GM03348 (cell line): ENCODE measurements around the gene CLDN19.
"Not testable (repeated sequence)": the region's sequence is repeated elsewhere in the genome, so short reads cannot be mapped to it uniquely, and the experiment has no call there.

ENCODE experiments used
- DNase-seq: peaks from one replicate; pipeline ENCODE4 v3.0.0; 2012; ENCODE audit warnings: low spot score

The CLDN19 gene

GRCh38 chr1:42737986-42738677 lies 1.9 kb downstream of the CLDN19 start:
- no peak for DNase-seq

- no peak for DNase-seq
Observed at GRCh38 chr1:42737257-42737656, 2.8 kb downstream of the CLDN19 start.

GRCh38 chr1:42736571-42737200 lies 3.4 kb downstream of the CLDN19 start:
- no peak for DNase-seq

DNA sequence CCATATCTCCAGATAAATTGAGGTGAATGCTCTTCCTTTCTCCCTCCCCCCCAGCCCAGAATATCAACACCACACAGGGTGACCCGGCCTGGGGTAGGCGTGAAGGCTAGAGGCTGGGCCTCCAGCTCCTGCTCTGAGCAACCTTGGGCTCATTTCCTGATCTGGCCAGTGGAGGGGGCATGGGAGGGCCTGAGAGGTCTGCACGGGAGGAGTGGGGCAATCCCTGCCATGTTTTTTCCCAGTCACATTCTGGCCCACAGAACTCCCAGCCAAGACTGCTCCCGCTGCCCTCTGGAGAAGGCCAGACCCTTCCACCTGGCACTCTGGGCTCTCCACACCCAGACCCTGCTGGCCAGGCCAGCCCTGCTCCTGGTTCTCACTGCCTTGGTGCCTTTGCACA lies 3.9 kb downstream of the CLDN19 start:
- peak; percentile 62 for DNase-seq

DNA sequence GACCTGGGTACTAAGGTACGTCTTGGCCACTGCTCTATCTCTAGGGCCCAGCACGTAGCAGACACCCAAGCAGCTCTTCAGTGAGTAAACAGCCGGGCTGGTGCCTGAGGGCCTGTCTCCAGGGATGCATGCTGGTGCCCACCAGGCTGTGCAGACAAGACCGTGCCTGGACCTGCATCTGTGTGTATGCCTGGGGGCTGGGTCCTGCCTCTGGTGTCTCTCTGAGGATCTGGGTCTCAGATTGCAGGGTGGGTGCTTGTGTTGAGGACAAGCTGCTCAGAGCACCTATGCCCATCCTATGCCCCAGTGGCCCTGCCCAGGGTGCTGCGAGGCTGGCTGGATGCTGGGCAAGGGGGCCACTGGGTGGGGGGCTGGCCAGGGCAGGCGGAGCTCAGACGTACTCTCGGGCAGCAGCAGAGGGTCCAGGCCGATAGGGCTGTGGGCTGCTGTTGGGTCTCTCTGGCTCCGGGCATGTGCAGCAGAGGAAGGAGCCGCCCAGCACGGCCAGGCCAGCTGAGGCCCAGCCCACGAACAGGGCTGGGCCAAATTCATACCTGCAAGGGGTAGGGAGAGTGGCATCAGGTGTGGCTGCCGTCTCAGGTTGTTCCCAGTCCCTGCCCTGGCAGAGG lies 4.4 kb downstream of the CLDN19 start:
- no peak for DNase-seq

GRCh38 chr1:42735056-42735455 lies 5.0 kb downstream of the CLDN19 start:
- DNase-seq: no peak

GRCh38 chr1:42734201-42735035 lies 5.6 kb downstream of the CLDN19 start:
- DNase-seq: no peak

GRCh38 chr1:42733415-42734200 lies 6.4 kb downstream of the CLDN19 start:
- no peak for DNase-seq

- no peak for DNase-seq
Observed at GRCh38 chr1:42732126-42732680, 7.8 kb downstream of the CLDN19 start.

DNA sequence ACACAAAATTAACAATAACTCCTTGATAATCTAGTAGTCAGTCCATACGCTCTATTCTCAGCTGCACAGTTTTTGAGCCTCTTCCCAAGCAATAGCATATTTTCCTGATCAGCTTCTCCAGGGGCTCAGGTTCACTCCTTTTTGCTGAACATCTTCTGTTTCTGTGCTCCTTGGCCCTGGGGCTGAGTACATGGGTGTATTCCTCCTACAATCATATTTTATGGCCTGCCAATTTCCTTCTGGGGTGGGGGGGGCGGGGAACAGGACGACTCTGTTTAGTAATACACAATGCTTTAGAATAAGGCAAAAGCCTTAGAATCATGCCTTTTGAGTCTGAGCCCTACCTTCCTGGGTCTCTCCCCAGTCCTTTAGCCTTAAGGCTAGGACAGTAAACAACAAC lies 8.5 kb downstream of the CLDN19 start:
- no peak for DNase-seq

DNA sequence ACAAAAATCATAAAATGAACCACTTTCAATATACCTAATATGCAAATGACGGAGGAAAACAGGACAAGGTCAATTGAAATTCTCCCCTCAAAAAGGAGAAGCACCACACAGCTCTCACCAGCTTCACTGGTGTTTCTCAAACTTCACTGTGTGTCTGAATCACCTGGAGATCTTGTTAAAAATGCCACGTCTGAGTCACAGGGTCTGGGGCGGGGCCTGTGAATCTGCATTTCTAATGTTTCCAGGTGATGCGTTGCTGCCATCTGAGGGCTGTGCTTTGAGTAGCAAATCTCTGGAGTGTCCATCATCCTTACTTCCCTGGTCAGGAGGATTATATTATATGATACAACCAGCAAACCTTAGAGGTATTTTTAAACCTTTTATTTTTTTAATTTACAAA lies 9.0 kb downstream of the CLDN19 start:
- DNase-seq: peak; percentile 3

DNA sequence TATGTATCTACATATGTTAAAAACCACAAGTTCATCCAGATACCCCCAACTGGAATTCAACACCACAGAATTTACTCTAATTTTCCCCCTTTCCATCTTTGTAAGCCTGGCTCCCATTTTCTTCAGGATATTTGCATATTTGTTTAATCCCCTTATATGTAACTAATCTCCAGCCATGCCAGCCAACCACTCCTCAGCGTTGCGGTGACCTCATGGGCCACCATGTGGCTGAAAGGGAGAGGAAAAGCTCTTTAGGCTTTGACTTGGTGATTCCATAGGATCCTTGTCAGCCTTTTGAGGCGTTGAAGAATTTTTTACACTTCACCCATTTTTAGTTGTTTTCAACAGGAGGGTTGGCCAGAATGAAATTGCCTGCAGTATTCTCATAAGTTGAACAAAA lies 10.0 kb downstream of the CLDN19 start:
- DNase-seq: no peak

DNA sequence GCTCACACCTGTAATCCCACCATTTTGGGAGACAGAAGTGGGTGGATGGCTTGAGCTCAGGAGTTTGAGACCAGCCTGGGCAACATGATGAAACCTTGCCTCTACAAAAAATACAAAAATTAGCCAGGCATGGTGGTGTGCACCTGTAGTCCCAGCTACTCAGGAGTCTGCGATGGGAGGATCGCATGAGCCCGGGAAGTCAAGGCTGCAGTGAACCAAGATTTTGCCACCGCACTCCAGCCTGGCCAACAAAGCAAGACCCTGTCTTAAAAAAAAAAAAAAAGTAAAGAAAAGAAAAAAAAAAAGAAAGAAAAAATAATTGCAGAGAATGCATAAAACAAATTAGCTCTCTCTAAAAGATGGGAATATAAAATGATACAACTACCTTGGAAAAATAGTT lies 14.2 kb downstream of the CLDN19 start:
- not testable (repeated sequence) for DNase-seq

GRCh38 chr1:42723511-42723910 lies 16.5 kb downstream of the CLDN19 start:
- no peak for DNase-seq

DNA sequence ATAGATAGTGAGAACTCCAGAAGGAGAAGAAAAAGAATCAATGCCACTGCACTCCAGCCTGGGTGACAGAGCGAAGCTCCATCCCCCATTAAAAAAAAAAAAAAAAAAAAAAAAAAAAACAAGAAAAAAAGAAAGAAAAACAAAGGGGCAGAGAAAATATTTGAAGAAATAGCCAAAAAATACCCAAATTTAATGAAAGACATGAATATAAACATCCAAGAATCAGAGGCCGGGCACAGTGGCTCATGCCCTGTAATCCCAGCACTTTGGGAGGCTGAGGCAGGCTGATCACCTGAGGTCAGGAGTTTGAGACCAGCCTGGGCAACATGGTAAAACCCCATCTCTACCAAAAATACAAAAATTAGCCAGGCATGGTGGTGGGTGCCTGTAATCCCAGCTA lies 17.6 kb downstream of the CLDN19 start:
- not testable (repeated sequence) for DNase-seq

DNA sequence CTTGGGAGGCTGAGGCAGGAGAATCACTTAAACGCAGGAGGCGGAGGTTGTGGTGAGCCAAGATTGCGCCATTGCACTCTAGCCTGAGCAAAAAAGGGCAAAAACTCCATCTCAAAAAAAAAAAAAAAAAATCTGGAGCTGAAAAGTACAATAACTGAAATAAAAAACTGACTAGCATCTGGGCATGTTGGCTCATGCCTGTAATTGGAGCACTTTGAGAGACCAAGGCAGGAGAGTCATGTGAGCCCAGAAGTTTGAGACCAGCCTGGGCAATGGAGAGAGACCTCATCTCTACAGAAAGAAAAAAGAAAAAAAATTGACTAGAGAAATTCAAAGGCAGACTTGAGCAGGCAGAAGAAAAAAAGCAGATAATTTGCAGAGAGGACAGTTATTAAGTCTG lies 18.1 kb downstream of the CLDN19 start:
- no peak for DNase-seq

DNA sequence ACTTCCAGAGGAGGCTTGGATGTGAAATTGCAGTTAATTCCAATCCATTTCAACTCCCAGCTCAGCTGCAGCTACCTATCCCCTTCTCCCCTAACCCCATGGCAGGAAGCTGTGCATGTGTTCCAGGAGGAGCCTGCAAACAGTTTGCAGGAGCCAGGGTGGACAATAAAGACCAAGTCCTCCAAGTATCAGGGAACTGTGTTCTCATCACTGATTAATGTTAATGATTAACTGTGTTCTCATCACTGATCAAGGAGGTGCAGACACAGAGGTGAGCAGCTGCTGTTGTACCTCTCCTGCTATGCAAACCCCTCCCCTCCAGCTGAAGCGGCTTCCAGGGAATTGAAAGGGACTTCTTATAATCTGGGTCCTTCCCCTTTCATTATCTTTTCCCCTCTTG lies 19.2 kb downstream of the CLDN19 start:
- no peak for DNase-seq

DNA sequence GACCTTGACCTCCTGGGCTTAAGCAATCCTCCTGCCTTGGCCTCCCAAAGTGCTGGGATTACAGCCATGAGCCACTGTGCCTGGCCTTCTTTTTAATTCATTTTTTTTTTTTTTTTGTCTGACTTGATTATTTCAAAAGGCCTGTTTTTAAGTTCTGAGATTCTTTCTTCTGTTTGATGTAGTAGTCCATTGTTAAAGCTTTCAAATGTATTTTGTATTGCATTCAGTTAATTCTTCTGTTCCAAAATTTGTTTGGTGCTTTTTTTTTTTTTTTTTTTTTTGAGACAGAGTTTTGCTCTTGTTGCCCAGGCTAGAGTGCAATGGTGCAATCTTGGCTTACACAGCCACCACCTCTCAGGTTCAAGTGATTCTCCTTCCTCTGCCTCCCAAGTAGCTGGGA lies 25.6 kb downstream of the CLDN19 start:
- not testable (repeated sequence) for DNase-seq

DNA sequence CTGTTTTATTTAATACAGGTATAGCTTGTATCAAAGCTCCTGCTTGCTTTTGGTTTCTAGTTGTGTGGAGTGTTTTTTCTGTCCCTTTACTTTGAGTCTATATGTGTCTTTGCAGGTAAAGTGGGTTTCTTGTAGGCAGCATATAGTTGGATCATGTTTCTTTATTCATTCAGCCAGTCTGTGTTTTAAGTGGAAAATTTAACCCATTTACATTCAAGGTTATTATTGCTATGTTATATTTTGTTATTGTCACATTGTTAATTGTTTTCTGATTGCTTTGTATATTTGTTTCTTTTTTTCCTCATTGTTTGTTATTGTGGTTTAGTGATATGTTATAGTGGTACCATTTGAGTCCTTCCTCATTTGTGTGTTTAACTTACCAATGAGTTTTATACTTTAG lies 26.7 kb downstream of the CLDN19 start:
- no peak for DNase-seq

GRCh38 chr1:42712808-42713207 lies 27.2 kb downstream of the CLDN19 start:
- DNase-seq: not testable (repeated sequence)

GRCh38 chr1:42703888-42704464 lies 36.1 kb downstream of the CLDN19 start:
- no peak for DNase-seq
